Astrocyte of the cerebellum (primary cell): ENCODE measurements around the gene MEGF6.
"Not testable (repeated sequence)": the region's sequence is repeated elsewhere in the genome, so short reads cannot be mapped to it uniquely, and the experiment has no call there.

ENCODE experiments used
- DNase-seq: peaks from one replicate; pipeline ENCODE4 v3.0.0-alpha.2; 2011; ENCODE audit warnings: low read depth
- H3K4me3 ChIP-seq: 2 replicates; pipeline ENCODE4 v1.5.1; 2011; ENCODE audit warnings: mild to moderate bottlenecking, low read depth, low read length, moderate library complexity
- in situ Hi-C: cut with HindIII; loops from 2 replicates; pipeline ENCODE4 v1.10.0; 2017; ENCODE audit warnings: low sequenced_read_pairs
- TF ChIP-seq, protein P1 (sequence below): IDR thresholded peaks from 2 replicates; pipeline ENCODE4 v1.5.1; 2012; ENCODE audit warnings: low read length, low read depth, moderate library complexity, mild to moderate bottlenecking; ENCODE audit errors: missing control alignments

The MEGF6 gene

DNA sequence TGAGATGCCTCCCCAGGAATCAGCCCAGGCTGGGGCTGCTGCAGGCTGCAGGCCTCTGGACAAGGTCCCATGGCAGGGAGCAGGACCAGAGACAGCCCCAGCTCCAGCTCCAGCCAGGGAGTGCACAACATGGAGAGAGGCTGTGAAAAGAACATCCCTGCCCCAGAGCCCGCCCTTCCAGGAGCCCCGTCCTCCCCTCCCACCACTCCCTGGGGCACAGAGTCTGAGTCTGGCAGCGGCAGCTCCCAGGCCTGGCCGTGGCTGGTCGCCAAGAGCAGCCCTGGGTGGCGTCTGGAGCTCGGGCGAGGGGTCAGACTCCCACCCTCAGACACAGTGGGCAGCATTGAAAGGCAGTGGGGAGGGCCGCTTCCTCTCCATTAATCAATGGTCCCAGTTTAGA lies 37.8 kb downstream of the MEGF6 start:
- TF ChIP-seq, protein P1, sequence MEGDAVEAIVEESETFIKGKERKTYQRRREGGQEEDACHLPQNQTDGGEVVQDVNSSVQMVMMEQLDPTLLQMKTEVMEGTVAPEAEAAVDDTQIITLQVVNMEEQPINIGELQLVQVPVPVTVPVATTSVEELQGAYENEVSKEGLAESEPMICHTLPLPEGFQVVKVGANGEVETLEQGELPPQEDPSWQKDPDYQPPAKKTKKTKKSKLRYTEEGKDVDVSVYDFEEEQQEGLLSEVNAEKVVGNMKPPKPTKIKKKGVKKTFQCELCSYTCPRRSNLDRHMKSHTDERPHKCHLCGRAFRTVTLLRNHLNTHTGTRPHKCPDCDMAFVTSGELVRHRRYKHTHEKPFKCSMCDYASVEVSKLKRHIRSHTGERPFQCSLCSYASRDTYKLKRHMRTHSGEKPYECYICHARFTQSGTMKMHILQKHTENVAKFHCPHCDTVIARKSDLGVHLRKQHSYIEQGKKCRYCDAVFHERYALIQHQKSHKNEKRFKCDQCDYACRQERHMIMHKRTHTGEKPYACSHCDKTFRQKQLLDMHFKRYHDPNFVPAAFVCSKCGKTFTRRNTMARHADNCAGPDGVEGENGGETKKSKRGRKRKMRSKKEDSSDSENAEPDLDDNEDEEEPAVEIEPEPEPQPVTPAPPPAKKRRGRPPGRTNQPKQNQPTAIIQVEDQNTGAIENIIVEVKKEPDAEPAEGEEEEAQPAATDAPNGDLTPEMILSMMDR = no peak
- in situ Hi-C loops = no loop called here

DNA sequence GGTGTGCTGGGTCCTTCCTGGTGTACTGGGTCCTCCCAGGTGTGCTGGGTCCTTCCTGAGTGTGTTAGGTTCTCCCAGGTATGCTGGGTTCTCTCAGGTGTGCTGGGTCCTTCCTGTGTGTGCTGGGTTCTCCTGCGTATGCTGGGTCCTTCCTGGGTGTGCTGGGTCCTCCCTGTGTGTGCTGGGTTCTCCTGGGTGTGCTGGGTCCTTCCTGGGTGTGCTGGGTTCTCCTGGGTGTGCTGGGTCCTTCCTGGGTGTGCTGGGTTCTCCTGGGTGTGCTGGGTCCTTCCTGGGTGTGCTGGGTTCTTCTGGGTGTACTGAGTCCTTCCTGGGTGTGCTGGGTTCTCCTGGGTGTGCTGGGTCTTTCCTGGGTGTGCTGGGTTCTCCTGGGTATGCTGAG lies 38.7 kb downstream of the MEGF6 start:
- DNase-seq, in situ Hi-C loops, H3K4me3 ChIP-seq: not testable (repeated sequence)

More for the DNA sequence above, 37.8 kb downstream of the MEGF6 start:
- no peak overlapping the region for H3K4me3 ChIP-seq
- DNase-seq = no peak

DNA sequence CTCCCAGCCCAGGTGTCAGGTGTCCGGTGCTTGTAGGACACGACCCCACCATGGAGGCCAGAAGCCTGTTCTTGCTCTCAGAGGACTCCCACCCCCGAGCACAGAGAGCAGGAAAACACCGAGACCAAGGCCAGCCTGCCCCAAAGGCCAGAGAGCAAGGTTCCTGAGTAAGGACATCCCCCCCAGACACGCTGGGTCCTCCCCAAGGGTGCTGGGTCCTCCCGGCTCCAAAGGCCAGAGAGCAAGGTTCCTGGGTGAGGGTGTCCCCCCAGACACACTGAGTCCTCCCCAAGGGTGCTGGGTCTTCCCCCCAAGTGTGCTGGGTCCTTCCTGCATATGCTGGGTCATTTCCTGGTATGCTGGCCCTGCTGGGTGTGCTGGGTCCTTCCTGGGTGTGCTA lies 40.0 kb downstream of the MEGF6 start:
- TF ChIP-seq, protein P1 = no peak
- H3K4me3 ChIP-seq = no peak overlapping the region
- in situ Hi-C loops = no loop called here
- no peak for DNase-seq

DNA sequence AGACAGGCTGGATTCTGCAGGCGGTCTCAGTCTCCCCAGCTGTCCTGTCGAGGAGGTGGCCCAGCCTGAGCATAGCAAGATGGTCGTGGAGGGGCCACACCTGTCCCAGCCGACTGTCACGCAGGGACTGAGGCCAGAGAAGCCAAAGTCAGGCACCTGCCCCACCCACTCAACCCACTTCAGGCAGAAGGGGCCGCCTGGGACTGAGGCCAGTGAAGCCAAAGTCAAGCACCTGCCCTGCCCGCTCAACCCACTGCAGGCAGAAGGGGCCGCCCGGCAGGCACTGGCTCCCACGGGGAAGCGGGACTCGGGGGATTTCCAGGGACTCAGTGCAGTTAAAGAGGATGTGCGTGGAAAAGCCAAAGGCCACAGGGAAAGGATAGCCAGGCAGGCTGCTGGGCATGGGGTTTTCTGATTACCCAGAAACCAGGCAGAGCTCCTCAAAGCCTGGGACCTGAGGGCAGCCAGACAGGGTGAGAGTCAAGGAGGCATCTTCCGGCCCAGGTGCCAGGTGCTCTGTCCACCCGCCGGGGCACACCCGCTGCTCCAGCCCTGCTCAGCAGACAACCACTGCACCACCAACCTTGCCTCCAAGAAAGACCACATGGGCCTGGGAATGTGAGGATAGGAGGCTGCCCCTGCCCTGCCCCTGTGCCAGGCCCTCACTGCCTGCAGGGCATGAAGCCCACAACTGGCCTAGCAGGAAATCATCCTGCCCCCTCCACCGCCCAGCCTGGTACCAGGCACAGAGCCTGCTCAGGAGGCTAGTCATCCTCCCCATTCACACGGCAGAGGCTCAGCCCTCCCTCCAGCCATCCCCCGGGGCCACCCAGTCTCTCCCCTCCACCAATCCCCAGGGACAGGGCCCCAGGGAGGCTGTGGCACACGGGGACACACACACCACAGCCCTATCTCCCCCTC lies 41.0 kb downstream of the MEGF6 start:
- DNase-seq = no peak
- TF ChIP-seq, protein P1 = no peak
- in situ Hi-C loops = no loop called here
- H3K4me3 ChIP-seq = no peak overlapping the region

DNA sequence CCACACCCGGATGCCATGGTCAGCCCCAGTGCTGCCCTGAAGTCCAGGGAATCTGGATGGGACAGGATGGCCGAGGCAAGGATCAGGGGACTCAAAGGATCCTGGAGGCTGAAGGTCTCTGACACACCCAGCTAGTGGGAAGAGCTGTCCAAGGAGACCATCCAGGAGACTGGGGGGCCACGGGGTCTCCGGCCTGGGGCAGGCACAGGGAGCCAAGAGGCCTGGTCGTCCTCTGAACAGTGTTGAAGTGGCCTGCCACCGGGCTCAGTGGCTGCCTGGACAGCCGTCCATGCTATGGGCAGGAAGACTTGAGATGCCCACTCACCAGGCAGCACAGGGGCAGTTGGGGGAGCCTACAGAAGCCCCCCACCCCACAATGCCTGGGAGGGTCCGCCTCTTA lies 41.9 kb downstream of the MEGF6 start:
- in situ Hi-C loops = no loop called here
- no peak for DNase-seq
- TF ChIP-seq, protein P1 = no peak
- H3K4me3 ChIP-seq = no peak overlapping the region

DNA sequence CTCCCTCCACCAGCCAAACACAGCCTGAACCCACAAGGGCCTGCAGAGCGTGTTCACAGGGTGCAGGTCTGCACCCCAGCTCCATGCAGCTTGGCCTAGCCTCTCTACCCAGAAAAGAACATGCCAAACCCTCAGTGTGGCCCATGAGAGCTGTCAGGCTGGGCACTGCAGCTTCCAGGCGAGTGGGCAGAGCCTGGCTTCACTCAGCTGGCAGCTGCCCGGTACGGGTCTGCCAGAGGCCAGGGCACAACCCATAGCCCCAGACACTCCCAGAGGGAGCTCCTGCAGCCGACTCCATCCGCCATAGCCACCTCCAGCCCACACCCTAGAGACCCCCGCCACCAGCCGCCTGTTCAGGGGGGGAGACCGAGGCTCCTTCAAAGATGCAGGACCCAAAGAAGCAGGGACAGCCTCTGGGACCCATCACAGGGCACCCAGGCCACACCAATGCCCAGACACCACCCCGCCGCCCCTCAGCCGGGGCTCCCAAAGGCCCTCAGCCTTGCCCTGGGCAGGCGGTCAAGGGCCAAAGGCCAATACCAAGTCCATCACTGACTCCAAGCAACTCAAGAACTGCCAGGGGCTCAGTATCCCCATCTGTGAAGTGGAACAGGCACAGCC lies 42.4 kb downstream of the MEGF6 start:
- DNase-seq = no peak
- TF ChIP-seq, protein P1 = no peak
- no peak overlapping the region for H3K4me3 ChIP-seq
- in situ Hi-C loops = no loop called here
